GM21367 (cell line): Measurements from ENCODE around the gene PRKCE.

ENCODE experiments used
- ATAC-seq: cut with Tn5 transposase; IDR thresholded peaks from one replicate; pipeline ENCODE4 v1.9.1; 2021; ENCODE audit not compliant: unreplicated experiment

PRKCE gene

DNA sequence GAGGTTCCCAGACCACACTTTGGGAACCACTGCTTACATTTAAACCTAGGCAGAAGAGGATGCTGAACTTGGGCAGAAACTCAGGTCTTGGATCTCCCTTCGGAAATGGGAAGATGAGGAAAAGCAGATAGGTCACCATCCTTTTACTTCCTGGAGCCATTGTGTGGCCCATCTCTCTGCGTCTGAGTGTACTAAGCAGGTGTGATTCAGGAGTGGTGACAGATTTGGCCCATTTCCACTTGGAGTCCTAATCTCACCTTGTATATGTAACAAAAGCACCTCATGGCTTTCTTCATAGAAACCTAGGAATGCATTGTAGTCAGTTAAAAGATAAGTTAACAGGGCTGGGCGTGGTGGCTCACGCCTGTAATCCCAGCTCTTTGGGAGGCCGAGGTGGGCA, 71.0 kb downstream of the PRKCE start:
- ATAC-seq: no peak

GRCh38 chr2:45723857-45724256, 72.4 kb downstream of the PRKCE start:
- ATAC-seq: no peak

DNA sequence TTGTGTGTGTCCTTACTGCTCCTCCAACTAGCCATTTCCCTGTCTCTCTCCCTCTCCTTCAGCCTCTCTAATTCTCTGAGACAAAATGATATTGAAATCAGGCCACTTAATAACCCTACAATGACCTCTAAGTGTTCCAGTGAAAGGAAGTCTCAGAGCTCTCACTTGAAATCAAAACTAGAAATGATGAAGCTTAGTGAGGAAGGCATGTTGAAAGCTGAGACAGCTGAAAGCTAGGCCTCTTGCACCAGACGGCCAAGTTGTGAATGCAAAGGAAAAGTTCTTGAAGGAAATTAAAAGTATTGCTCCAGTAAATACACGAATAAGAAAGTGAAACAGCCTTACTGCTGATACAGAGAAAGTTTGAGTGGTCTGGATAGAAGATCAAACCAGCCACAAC, 72.9 kb downstream of the PRKCE start:
- ATAC-seq: no peak

DNA sequence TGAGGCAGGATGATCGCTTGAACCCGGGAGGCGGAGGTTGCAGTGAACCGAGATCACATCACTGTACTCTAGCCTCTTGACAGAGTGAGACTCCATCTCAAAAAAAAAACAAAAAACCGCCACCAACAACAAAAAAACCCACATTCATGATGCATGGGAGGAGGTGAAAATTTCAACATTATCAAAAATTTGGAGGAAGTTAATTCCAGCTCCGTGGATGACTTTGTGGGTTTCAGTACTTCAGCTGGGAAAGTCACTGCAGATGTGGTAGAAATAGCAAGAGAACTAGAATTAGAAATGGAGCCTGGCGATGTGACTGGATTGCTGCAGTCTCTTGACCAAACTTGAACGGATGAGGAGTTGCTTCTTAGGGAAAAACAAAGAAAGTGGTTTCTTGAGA, 74.3 kb downstream of the PRKCE start:
- no peak for ATAC-seq

GRCh38 chr2:45726188-45726587, 74.7 kb downstream of the PRKCE start:
- no peak for ATAC-seq

DNA sequence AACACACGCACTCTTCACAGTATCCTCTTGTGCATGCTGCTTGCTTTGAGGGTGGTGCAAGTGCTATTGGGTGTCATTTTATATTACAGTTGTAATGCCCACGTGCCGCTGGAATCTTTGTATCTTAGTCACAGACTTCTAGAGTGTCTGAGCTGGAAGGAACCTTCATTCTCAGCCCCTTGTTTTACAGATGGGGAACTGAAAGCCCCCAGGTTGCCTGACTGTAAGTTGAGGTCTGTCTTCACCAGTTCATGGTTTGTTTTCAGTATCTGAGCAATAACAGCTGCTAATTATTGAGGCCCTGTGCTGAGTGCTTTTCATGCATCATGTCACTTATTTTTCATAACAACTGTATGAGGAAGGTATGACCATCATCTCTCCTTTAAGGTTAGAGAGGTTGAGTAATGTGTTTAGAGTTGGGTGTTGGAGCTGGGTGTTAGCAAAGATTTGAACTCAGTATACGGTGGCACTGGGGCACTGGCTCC, 77.0 kb downstream of the PRKCE start:
- ATAC-seq: peak; percentile 80

DNA sequence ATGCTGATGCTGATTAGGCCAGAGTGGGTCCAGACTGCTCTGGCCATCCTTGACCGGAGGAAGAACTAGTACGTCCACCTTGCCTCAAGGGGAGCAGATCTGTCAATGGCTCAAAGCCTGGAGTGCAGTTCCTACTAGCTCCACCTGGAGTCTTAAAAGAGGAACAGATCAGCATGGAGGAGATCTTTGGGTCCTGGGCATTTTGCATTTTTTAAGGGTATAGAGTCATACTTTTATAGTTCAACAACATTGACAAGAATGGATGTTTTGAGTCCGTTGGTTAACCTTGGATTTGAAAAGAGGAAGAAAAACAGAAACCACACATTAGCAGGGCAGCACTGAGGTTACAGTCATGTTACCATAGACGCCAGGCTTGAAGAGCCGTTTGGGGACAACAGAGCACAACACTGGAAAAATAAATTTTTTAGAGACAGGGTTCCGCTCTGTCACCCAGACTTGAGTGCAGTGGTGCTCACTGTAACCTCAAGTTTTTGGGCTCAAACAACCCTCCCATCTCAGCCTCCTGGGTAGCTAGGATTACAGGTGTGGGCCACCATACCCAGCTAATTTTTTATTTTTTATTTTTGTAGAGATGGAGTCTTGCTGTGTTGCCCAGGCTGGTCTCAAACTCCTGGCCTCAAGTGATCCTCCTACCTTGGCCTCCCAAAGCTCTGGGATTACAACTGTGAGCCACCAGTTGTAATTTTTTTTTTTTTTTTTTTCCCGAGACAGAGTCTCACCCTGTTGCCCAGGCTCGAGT, 78.5 kb downstream of the PRKCE start:
- ATAC-seq: peak; percentile 50

DNA sequence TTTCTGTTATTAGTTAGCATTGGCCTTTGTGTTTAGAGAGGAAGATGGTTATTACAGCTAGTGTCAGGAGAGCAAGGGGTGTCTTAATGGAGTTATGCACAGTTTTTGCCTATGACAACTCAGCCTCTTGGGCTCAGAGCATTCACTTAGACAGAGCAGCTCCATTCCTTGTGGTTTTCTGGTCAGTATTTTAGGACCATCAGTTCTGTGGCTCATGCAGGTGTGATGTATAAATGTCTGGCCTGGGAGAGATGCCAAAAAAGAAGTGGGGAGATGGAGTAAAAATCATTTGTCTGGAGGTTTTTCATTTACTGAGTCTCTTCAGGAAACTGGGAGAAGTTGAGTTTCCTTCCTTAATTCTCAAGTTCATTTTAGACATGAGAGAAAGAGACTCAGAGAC, 79.7 kb downstream of the PRKCE start:
- no peak for ATAC-seq

DNA sequence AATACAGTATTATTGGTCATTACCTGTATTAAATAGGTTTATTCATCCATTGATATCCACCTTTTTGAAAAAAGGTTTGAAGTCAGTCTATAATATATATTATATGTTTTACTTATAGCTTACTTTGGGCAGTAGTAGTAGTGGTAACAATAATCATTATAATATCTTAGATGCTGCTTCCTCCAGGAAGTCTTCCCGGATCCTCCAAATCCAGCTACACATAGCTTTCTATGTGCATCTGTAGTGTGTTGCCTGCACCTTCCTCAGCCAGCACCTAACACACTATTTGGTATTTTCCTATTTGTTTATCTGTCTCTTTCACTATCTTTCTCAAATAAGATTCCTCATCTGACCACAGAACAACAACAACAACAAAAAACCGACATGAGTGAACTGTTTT, 81.0 kb downstream of the PRKCE start:
- ATAC-seq: no peak

DNA sequence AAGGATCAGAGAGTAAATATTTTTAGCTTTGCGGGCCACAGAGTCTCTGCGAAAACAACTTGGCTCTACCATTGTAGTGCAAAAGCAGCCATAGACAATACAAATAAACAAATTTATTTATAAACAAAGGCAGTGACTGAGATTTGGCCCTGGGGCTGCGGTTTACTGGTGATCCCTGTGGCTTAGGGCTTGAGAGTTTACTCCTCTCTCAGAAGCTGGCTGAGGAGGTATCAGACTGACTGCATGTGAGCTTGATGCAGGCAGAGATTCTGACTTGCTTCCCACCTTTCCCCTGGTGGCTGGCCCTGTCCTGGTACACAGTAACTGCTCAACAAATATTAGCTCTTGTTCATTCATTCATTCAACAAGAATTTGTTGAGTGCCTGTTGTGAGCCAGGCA, 81.5 kb downstream of the PRKCE start:
- no peak for ATAC-seq

GRCh38 chr2:45734336-45734735, 82.9 kb downstream of the PRKCE start:
- no peak for ATAC-seq

GRCh38 chr2:45734952-45735351, 83.5 kb downstream of the PRKCE start:
- no peak for ATAC-seq

- ATAC-seq: no peak
Measured at GRCh38 chr2:45736757-45737704, 85.6 kb downstream of the PRKCE start.

DNA sequence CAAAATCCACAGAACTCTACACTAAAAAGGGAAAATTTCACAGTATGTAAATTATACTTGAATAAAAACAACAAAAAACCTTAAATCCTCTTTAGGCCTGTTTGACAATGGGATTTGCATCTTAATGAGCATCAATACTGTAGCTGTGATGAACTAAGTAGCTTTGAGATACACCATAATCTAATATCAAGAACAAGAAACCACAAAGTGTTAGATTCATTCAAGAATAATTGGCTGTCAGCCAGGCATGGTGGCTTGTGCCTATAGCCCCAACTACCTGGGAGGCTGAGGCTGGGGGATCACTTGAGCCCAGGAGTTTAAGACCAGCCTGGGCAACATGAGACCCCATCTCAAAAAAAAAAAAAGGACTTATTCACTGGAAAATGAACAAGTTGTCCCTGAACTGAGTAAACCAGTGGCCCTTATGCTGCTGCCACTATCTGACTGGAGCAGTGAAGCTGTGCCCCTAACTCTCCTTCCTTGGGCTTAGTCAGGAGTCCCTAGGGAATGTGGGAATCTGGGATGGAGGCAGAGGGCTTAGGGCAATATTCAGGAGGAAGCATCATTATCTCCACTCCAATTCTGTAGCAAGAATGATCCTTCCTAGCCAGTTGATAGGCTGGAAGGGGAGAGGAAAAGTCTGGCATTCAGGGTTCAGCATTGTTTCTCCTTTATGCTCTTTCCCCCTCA, 88.5 kb downstream of the PRKCE start:
- no peak for ATAC-seq

- ATAC-seq: no peak
Measured at GRCh38 chr2:45741161-45741850, 89.8 kb downstream of the PRKCE start.

- ATAC-seq: no peak
Measured at GRCh38 chr2:45743531-45744396, 92.3 kb downstream of the PRKCE start.

GRCh38 chr2:45745231-45745630, 93.8 kb downstream of the PRKCE start:
- no peak for ATAC-seq

DNA sequence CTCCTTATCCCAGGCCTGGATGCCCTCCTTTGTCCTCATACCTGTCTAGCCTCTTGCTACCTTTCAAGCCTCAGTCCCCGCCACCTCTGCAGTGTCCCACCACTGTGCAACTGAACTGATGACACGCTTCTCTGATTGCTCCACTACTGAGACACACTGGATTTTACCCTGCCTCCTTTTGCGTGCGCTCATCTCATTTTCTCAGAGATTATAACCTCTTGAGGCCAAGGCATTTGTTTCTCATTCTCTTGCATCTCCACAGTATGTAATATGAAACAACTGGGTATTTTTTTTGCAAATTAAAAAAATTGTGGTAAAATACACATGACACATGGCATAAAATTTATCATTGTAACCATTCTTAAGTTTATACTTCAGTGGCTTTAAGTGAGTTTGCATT, 95.4 kb downstream of the PRKCE start:
- ATAC-seq: no peak

- no peak for ATAC-seq
Measured at GRCh38 chr2:45747363-45747762, 95.9 kb downstream of the PRKCE start.

DNA sequence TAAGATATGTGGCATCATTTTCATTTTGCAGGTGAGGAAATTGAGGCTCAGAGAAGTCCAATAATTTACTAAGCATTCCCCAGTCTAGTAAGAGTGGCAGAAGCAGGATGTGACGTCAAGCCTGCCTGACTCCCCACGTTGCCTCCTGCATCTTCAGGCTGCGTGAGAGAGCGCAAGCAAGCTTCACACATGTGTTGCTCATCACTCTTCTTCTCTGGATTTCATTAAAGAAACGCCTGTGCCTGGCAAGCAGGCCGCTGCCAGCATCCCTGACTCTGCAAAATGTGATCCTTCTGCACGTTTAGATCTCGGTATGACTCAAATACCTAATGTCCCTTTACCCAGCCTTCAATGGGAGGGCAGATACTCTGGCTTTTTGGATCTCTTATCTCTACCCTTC, 96.8 kb downstream of the PRKCE start:
- ATAC-seq: no peak
